Forelimb muscle (tissue), 1 donor: ENCODE data around the gene FSCN2. TPM values are rescaled to one million over a fixed set of nuclear protein-coding genes. Genes with fewer than 3 reads are reported as not detected.
A peak's percentile ranks its signal among the peaks of the same experiment; 100 is the strongest.

Source experiments
- DNase-seq: peaks from one replicate; pipeline ENCODE4 v3.0.0-alpha.2; 2013; ENCODE audit warnings: low read depth
- polyA plus RNA-seq: library from polyadenylated mRNA; unstranded; fragments of 120-200 nt; gene quantifications from one replicate; pipeline ENCODE4 v1.2.1, GENCODE V29; 2013; ENCODE audit not compliant: insufficient read length

Gene FSCN2
- polyA plus RNA-seq, 1 donor = 3.7 TPM

GRCh38 chr17:81556175-81556691 lies 28.1 kb downstream of the FSCN2 start:
- DNase-seq = no peak

- no peak for DNase-seq
Measured at GRCh38 chr17:81556863-81557262, 28.7 kb downstream of the FSCN2 start.

GRCh38 chr17:81557276-81558114 lies 29.3 kb downstream of the FSCN2 start:
- DNase-seq = no peak

- DNase-seq = no peak
Measured at GRCh38 chr17:81558115-81558468, 29.9 kb downstream of the FSCN2 start.

GRCh38 chr17:81558941-81559806 lies 31.0 kb downstream of the FSCN2 start:
- DNase-seq = no peak

GRCh38 chr17:81561494-81561885 lies 33.3 kb downstream of the FSCN2 start:
- DNase-seq = no peak

- DNase-seq = no peak
Measured at GRCh38 chr17:81563861-81564586, 35.8 kb downstream of the FSCN2 start.

GRCh38 chr17:81564778-81565177 lies 36.6 kb downstream of the FSCN2 start:
- DNase-seq = no peak

GRCh38 chr17:81565231-81565630 lies 37.1 kb downstream of the FSCN2 start:
- no peak for DNase-seq

- peak; percentile 47 for DNase-seq
Measured at GRCh38 chr17:81566461-81567126, 38.4 kb downstream of the FSCN2 start.

- DNase-seq = no peak
Measured at GRCh38 chr17:81567191-81567590, 39.0 kb downstream of the FSCN2 start.

GRCh38 chr17:81568416-81568815 lies 40.2 kb downstream of the FSCN2 start:
- DNase-seq = no peak

GRCh38 chr17:81569986-81570514 lies 41.9 kb downstream of the FSCN2 start:
- DNase-seq = no peak

- DNase-seq = no peak
Measured at GRCh38 chr17:81570964-81571363, 42.8 kb downstream of the FSCN2 start.

- DNase-seq = no peak
Measured at GRCh38 chr17:81572563-81573168, 44.5 kb downstream of the FSCN2 start.

- DNase-seq = no peak
Measured at GRCh38 chr17:81573794-81574642, 45.8 kb downstream of the FSCN2 start.

GRCh38 chr17:81574643-81574956 lies 46.4 kb downstream of the FSCN2 start:
- no peak for DNase-seq

- DNase-seq = no peak
Measured at GRCh38 chr17:81575836-81576235, 47.7 kb downstream of the FSCN2 start.

GRCh38 chr17:81576621-81577277 lies 48.6 kb downstream of the FSCN2 start:
- no peak for DNase-seq
